Right lobe of liver (tissue), 6 donors: ENCODE data around the gene FREM1. TPM values are rescaled to one million over a fixed set of nuclear protein-coding genes. Genes with fewer than 3 reads are reported as not detected.

Experiments used
- ATAC-seq, 4 donors: fragments of 200-7000 bp; cut with Tn5 transposase; one replicate each; pipeline ENCODE4 v1.9.1; 2020; ENCODE audit warnings: mild to moderate bottlenecking in 4 of 4, moderate library complexity in 4 of 4
- DNase-seq, 3 donors: peaks; one replicate each; pipeline ENCODE4 v3.0.0-alpha.2; 2020
- H3K27ac ChIP-seq, 3 donors: fragments of 200-600 bp; one replicate each; pipeline ENCODE4 v1.8.0; 2022
- H3K27me3 ChIP-seq, 2 donors: fragments of 200-600 bp; one replicate each; pipeline ENCODE4 v1.8.0; 2022
- H3K36me3 ChIP-seq, 4 donors: fragments of 200-600 bp; sonication (generic) in 1 of 4; one replicate each; pipeline versions ENCODE4 v1.5.1 to v1.8.0; 2017 to 2022; ENCODE audit warnings: control low read depth in 1 of 4
- H3K4me1 ChIP-seq, 4 donors: fragments of 200-600 bp; sonication (generic) in 1 of 4; one replicate each; pipeline versions ENCODE4 v1.5.1 to v1.8.0; 2017 to 2022; ENCODE audit warnings: control low read depth in 1 of 4
- H3K4me3 ChIP-seq, 3 donors: fragments of 200-600 bp; one replicate each; pipeline ENCODE4 v1.8.0; 2022
- H3K9me3 ChIP-seq, 4 donors: fragments of 200-600 bp; sonication (generic) in 1 of 4; one replicate each; pipeline versions ENCODE4 v1.5.1 to v1.8.0; 2017 to 2022; ENCODE audit warnings: control low read depth in 1 of 4
- CTCF ChIP-seq, 4 donors: fragments of 200-600 bp in 3 of 4; fragments of 450-650 bp in 1 of 4; IDR thresholded peaks; one replicate each; pipeline versions ENCODE4 v1.5.1 to v1.8.0; 2016 to 2022; ENCODE audit warnings: antibody characterized with exemption in 4 of 4, mild to moderate bottlenecking in 2 of 4
- POLR2A ChIP-seq: fragments of 450-650 bp; IDR thresholded peaks from one replicate; pipeline ENCODE4 v1.6.1; 2017; ENCODE audit warnings: antibody characterized with exemption, mild to moderate bottlenecking
- WGBS: methylation state at CpG from one replicate; pipeline ENCODE4 v1.1.6; 2018; ENCODE audit warnings: low coverage, low lambda C conversion rate; ENCODE audit not compliant: insufficient coverage; ENCODE audit errors: missing lambda C conversion rate; 5-methylcytosine and 5-hydroxymethylcytosine counted together
- intact Hi-C, 2 donors: fragments of 100-400 bp; cut with DNase I; formaldehyde crosslinking; loops; one replicate each; pipeline versions ENCODE4 v1.11.2 to v1.14.1; 2022
- total RNA-seq, 6 experiments: library from RNA; depleted of rRNA in 2 of 6; stranded (reverse); fragments of >200 nt in 2 of 6; fragmentation: NEBNext Ultra II Directional in 3 of 6; extraction: Animal tissue kit (Norgen Biotek cat#: 25700) in 3 of 6; gene quantifications; one replicate each; pipeline versions ENCODE4 v1.1.0 to v1.2.4, GENCODE V29; 2016 to 2023
- donor health status: DM: no; HTN: yes; CAD: no.
- donor health status: DM: no; HTN: no; CAD: no.
- donor health status: DM: no; HTN: no; CAD: no.
- donor health status: DM: no; HTN: yes; CAD: no.
- donor health status: DM: no; HTN: yes; CAD: no.

FREM1 gene
- total RNA-seq, 6 experiments from 2014 or later: 0.12 to 2.6 (median 1.1) TPM

GRCh38 chr9:14813336-14814248 is 96.6 kb downstream of the FREM1 start:
- TF ChIP-seq POLR2A (no peak), CTCF (IDR thresholded peaks at IDR 0.05) (no peak)

GRCh38 chr9:14812806-14813205 is 97.4 kb downstream of the FREM1 start:
- no peak for ATAC-seq

More at GRCh38 chr9:14813336-14814248, 96.6 kb downstream of the FREM1 start:
- WGBS: 44% methylated on average over 12 of the region's 12 CpGs
- H3K9me3 ChIP-seq: no peaks in the 10 kb centered on the region
- no peak overlapping the region for H3K27ac ChIP-seq
- H3K27me3 ChIP-seq: no peaks in the 10 kb centered on the region
- no peaks in the 10 kb centered on the region for H3K36me3 ChIP-seq
- DNase-seq (no peak), ATAC-seq (no peak)
- no peaks in the 10 kb centered on the region for H3K4me1 ChIP-seq
- intact Hi-C loops: no loop called here
- H3K4me3 ChIP-seq: no peak overlapping the region

GRCh38 chr9:14811844-14812243 is 98.4 kb downstream of the FREM1 start:
- no peak overlapping the region for H3K27ac ChIP-seq
- H3K4me1 ChIP-seq: no peaks in the 10 kb centered on the region
- H3K9me3 ChIP-seq: no peaks in the 10 kb centered on the region
- ATAC-seq (no peak), DNase-seq (no peak)
- H3K27me3 ChIP-seq: no peaks in the 10 kb centered on the region
- intact Hi-C loops: no loop called here
- H3K4me3 ChIP-seq: no peak overlapping the region
- TF ChIP-seq POLR2A (no peak), CTCF (IDR thresholded peaks at IDR 0.05) (no peak)
- H3K36me3 ChIP-seq: no peaks in the 10 kb centered on the region

More at GRCh38 chr9:14812806-14813205, 97.4 kb downstream of the FREM1 start:
- intact Hi-C loops: no loop called here
- Histone ChIP-seq H3K9me3 (no peaks in the 10 kb centered on the region), H3K27ac (no peak overlapping the region), H3K27me3 (no peaks in the 10 kb centered on the region), H3K4me3 (no peak overlapping the region), H3K4me1 (no peaks in the 10 kb centered on the region), H3K36me3 (no peaks in the 10 kb centered on the region)
- no peak for TF ChIP-seq POLR2A
- TF ChIP-seq CTCF (IDR thresholded peaks at IDR 0.05): no peak
- WGBS: 69% methylated on average over 6 of the region's 6 CpGs
- no peak for DNase-seq

GRCh38 chr9:14806941-14807520 is 103.2 kb downstream of the FREM1 start:
- intact Hi-C loops: no loop called here
- H3K27ac ChIP-seq: no peak overlapping the region
- H3K36me3 ChIP-seq: no peaks in the 10 kb centered on the region
- 47% methylated on average over 6 of the region's 6 CpGs for WGBS
- no peaks in the 10 kb centered on the region for H3K27me3 ChIP-seq
- H3K4me1 ChIP-seq: no peaks in the 10 kb centered on the region
- DNase-seq (no peak), ATAC-seq (no peak)
- TF ChIP-seq CTCF (IDR thresholded peaks at IDR 0.05) (no peak), POLR2A (no peak)
- H3K9me3 ChIP-seq: no peaks in the 10 kb centered on the region
- no peak overlapping the region for H3K4me3 ChIP-seq
